NCI-H1092 (cell line): ENCODE data around the gene EED.
"Not testable (repeated sequence)": the region's sequence is repeated elsewhere in the genome, so short reads cannot be mapped to it uniquely, and the experiment has no call there.

Source experiments
- DNase-seq: peaks from one replicate; lab custom pipeline; 2025; lab: John Stamatoyannopoulos, UW

Gene EED

GRCh38 chr11:86218125-86219084, 26.1 kb upstream of the EED start:
- peak; percentile 53 for DNase-seq

- DNase-seq = no peak
Measured at GRCh38 chr11:86219311-86220193, 25.0 kb upstream of the EED start.

- no peak for DNase-seq
Measured at GRCh38 chr11:86220653-86221052, 23.9 kb upstream of the EED start.

GRCh38 chr11:86222081-86222480, 22.5 kb upstream of the EED start:
- DNase-seq = no peak

- DNase-seq = not testable (repeated sequence)
Measured at GRCh38 chr11:86224575-86224974, 20.0 kb upstream of the EED start.

- DNase-seq = not testable (repeated sequence)
Measured at GRCh38 chr11:86225344-86225743, 19.2 kb upstream of the EED start.

GRCh38 chr11:86228269-86229038, 16.1 kb upstream of the EED start:
- DNase-seq = no peak

GRCh38 chr11:86229039-86229330, 15.6 kb upstream of the EED start:
- DNase-seq = not testable (repeated sequence)

GRCh38 chr11:86230179-86230804, 14.3 kb upstream of the EED start:
- no peak for DNase-seq

- DNase-seq = no peak
Measured at GRCh38 chr11:86230921-86231434, 13.6 kb upstream of the EED start.

- no peak for DNase-seq
Measured at GRCh38 chr11:86232556-86232955, 12.0 kb upstream of the EED start.

- no peak for DNase-seq
Measured at GRCh38 chr11:86234831-86235461, 9.6 kb upstream of the EED start.

GRCh38 chr11:86237267-86237804, 7.2 kb upstream of the EED start:
- no peak for DNase-seq

- DNase-seq = no peak
Measured at GRCh38 chr11:86240164-86240563, 4.4 kb upstream of the EED start.

- DNase-seq = no peak
Measured at GRCh38 chr11:86241956-86242535, 2.5 kb upstream of the EED start.

GRCh38 chr11:86243396-86243795, 1.2 kb upstream of the EED start:
- no peak for DNase-seq

- peak; percentile 92 for DNase-seq
Measured at GRCh38 chr11:86244063-86244521, 461 bp upstream of the EED start.

- no peak for DNase-seq
Measured at GRCh38 chr11:86245369-86246292, 1.1 kb downstream of the EED start.

GRCh38 chr11:86246293-86246675, 1.7 kb downstream of the EED start:
- no peak for DNase-seq
